MM.1S (cell line): Measurements from ENCODE around the gene SURF2.
A peak's percentile ranks its signal among the peaks of the same experiment; 100 is the strongest.

Experiments used
- DNase-seq: peaks from one replicate; pipeline ENCODE4 v3.0.0-alpha.2; 2015
- H2AFZ ChIP-seq: fragments of 300-600 bp; sonication (generic); 2 replicates; pipeline ENCODE4 v1.6.0; 2016; ENCODE audit warnings: antibody characterized with exemption, low read length
- H3F3A ChIP-seq: fragments of 300-600 bp; sonication (generic); 2 replicates; pipeline ENCODE4 v1.6.1; 2016; ENCODE audit warnings: mild to moderate bottlenecking, antibody characterized with exemption, low read length, moderate library complexity, mixed read lengths; ENCODE audit not compliant: insufficient read depth
- H3K27ac ChIP-seq: fragments of 300-600 bp; sonication (generic); 2 replicates; pipeline ENCODE4 v1.5.1; 2016; ENCODE audit warnings: mild to moderate bottlenecking, low read length
- H3K27me3 ChIP-seq: fragments of 300-600 bp; sonication (generic); replicated peaks from 2 replicates; pipeline ENCODE4 v1.6.0; 2016; ENCODE audit warnings: low read length; ENCODE audit not compliant: insufficient read depth
- H3K36me3 ChIP-seq: fragments of 300-600 bp; sonication (generic); replicated peaks from 2 replicates; pipeline ENCODE4 v1.6.1; 2016; ENCODE audit warnings: mild to moderate bottlenecking, low read length, mixed read lengths; ENCODE audit not compliant: insufficient read depth
- H3K4me1 ChIP-seq: fragments of 300-600 bp; sonication (generic); 2 replicates; pipeline ENCODE4 v1.6.1; 2016; ENCODE audit warnings: low read length, mixed read lengths
- H3K4me2 ChIP-seq: fragments of 300-600 bp; sonication (generic); 2 replicates; pipeline ENCODE4 v1.6.0; 2016; ENCODE audit warnings: low read depth, low read length
- H3K4me3 ChIP-seq: fragments of 300-600 bp; sonication (generic); 2 replicates; pipeline ENCODE4 v1.5.1; 2016; ENCODE audit warnings: low read length, mixed read lengths
- H3K79me2 ChIP-seq: fragments of 300-600 bp; sonication (generic); 2 replicates; pipeline ENCODE4 v1.6.1; 2016; ENCODE audit warnings: mixed run types, low read length, mixed read lengths
- H3K9ac ChIP-seq: fragments of 300-600 bp; sonication (generic); 2 replicates; pipeline ENCODE4 v1.6.1; 2016; ENCODE audit warnings: low read length, mixed read lengths
- H3K9me2 ChIP-seq: fragments of 300-600 bp; sonication (generic); replicated peaks from 2 replicates; pipeline ENCODE4 v1.6.1; 2016; ENCODE audit warnings: mild to moderate bottlenecking, low read length, mixed read lengths; ENCODE audit not compliant: insufficient read depth
- H3K9me3 ChIP-seq: fragments of 300-600 bp; sonication (generic); replicated peaks from 2 replicates; pipeline ENCODE4 v1.6.1; 2016; ENCODE audit warnings: mild to moderate bottlenecking, low read length, mixed read lengths; ENCODE audit not compliant: insufficient read depth
- H4K20me1 ChIP-seq: fragments of 300-600 bp; sonication (generic); 2 replicates; pipeline ENCODE4 v1.6.1; 2016; ENCODE audit warnings: mild to moderate bottlenecking, low read length, moderate library complexity, mixed read lengths; ENCODE audit not compliant: insufficient read depth
- CTCF ChIP-seq: fragments of 300-600 bp; sonication (generic); IDR thresholded peaks from 2 replicates; pipeline ENCODE4 v1.5.1; 2016; ENCODE audit warnings: antibody characterized with exemption, low read length, mixed read lengths
- EZH2 ChIP-seq: fragments of 300-600 bp; sonication (generic); optimal IDR thresholded peaks from 2 replicates; pipeline ENCODE3; 2017; ENCODE audit warnings: low read depth, mild to moderate bottlenecking, antibody characterized with exemption, low read length, mixed read lengths
- EZH2phosphoT487 ChIP-seq: fragments of 300-600 bp; sonication (generic); IDR thresholded peaks from 2 replicates; pipeline ENCODE4 v1.6.1; 2018; ENCODE audit warnings: antibody characterized with exemption, low read length

SURF2 gene

GRCh38 chr9:133356391-133357091, at the start of gene SURF2, which contains the start of gene SURF1:
Gene SURF2, plus strand, starts transcription at chr9:133356550. Its CDS starts 43 bp downstream, at chr9:133356593.
Gene SURF1, minus strand, starts transcription at chr9:133356487. Its CDS starts 34 bp downstream, at chr9:133356453.
- peak within 1 kb of the TSS; percentile 46 for H3K27ac ChIP-seq
- no peaks in the 10 kb centered on the region for H3K9me2 ChIP-seq
- peaks cover 11% of the 10 kb centered on the region; the same call in 1 of the 2 replicates for H4K20me1 ChIP-seq
- no peaks in the 10 kb centered on the region for H3K27me3 ChIP-seq
- peak within 1 kb of the TSS; percentile 80 for H3K9ac ChIP-seq
- H3K79me2 ChIP-seq = peaks cover 48% of the 10 kb centered on the region
- peak within 1 kb of the TSS; percentile 93 for H3K4me3 ChIP-seq
- peak within 1 kb of the TSS; percentile 80; the same call in 1 of the 2 replicates for H2AFZ ChIP-seq
- peaks cover 8% of the 10 kb centered on the region; the same call in 1 of the 2 replicates for H3K4me1 ChIP-seq
- H3F3A ChIP-seq = peaks cover 34% of the 10 kb centered on the region
- DNase-seq = peak; percentile 89
- H3K9me3 ChIP-seq = no peaks in the 10 kb centered on the region
- peak; percentile 31 for TF ChIP-seq CTCF
- no peak for TF ChIP-seq EZH2
- peak within 1 kb of the TSS; percentile 98 for H3K4me2 ChIP-seq
- H3K36me3 ChIP-seq = no peaks in the 10 kb centered on the region; the same call in 1 of the 2 replicates

GRCh38 chr9:133307301-133307700, 49.0 kb upstream of the SURF2 start:
- H3K79me2 ChIP-seq = no peaks in the 10 kb centered on the region
- H3K27ac ChIP-seq = no peak overlapping the region
- no peaks in the 10 kb centered on the region for H3K9me2 ChIP-seq
- H3K4me3 ChIP-seq = no peak overlapping the region
- no peak for TF ChIP-seq CTCF
- TF ChIP-seq EZH2phosphoT487 = no peak
- no peak for TF ChIP-seq EZH2
- H3K4me2 ChIP-seq = no peak overlapping the region
- no peaks in the 10 kb centered on the region for H3K9me3 ChIP-seq
- no peak overlapping the region for H3K9ac ChIP-seq
- DNase-seq = no peak
- no peaks in the 10 kb centered on the region for H3F3A ChIP-seq
- H3K4me1 ChIP-seq = no peaks in the 10 kb centered on the region
- peaks cover 72% of the 10 kb centered on the region for H3K27me3 ChIP-seq
- H3K36me3 ChIP-seq = no peaks in the 10 kb centered on the region
- no peaks in the 10 kb centered on the region for H4K20me1 ChIP-seq
- no peak overlapping the region for H2AFZ ChIP-seq

DNA sequence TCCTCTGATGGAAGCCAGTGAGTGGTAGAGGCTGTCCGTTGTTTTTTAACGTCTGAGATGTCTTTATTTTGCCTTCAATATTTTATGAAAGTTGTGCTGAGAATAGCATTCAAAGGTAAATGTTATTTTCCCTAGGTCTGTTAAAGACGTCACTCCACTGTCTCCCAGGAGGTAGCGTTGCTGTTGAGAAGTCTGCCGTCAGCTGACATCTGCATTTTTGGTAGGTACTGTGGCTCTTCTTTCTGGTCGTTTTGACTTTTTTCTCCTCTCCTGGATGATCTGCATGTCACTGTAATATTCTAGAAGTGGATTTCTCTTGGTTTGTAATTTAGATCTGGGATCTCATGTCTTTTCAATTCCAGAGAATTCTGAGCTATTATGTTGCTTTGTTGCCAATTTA, 46.7 kb upstream of the SURF2 start:
- no peak overlapping the region for H3K27ac ChIP-seq
- H3K4me1 ChIP-seq = no peaks in the 10 kb centered on the region
- no peaks in the 10 kb centered on the region for H3K36me3 ChIP-seq
- no peak overlapping the region for H3K9ac ChIP-seq
- H3K27me3 ChIP-seq = peaks cover 49% of the 10 kb centered on the region
- no peak overlapping the region for H2AFZ ChIP-seq
- no peaks in the 10 kb centered on the region for H4K20me1 ChIP-seq
- no peak overlapping the region for H3K4me3 ChIP-seq
- no peaks in the 10 kb centered on the region for H3K79me2 ChIP-seq
- no peak for DNase-seq
- TF ChIP-seq CTCF = no peak
- no peak for TF ChIP-seq EZH2
- TF ChIP-seq EZH2phosphoT487 = no peak
- H3K9me3 ChIP-seq = no peaks in the 10 kb centered on the region
- H3K9me2 ChIP-seq = no peaks in the 10 kb centered on the region
- no peaks in the 10 kb centered on the region for H3F3A ChIP-seq
- no peak overlapping the region for H3K4me2 ChIP-seq
